WERI-Rb-1 (cell line): ENCODE data around the gene ACTRT2.

Experiments used
- DNase-seq: peaks from one replicate; pipeline ENCODE4 v3.0.0-alpha.2; 2020
- H3K27ac ChIP-seq: fragments of 250-450 bp; sonication (Bioruptor Pico); 2 replicates; pipeline ENCODE4 v1.5.1; 2020; ENCODE audit warnings: mild to moderate bottlenecking, moderate library complexity
- H3K27me3 ChIP-seq: fragments of 250-450 bp; sonication (Bioruptor Pico); 2 replicates; pipeline ENCODE4 v1.5.1; 2021; ENCODE audit warnings: mild to moderate bottlenecking, low read depth, moderate library complexity; ENCODE audit not compliant: insufficient read depth, severe bottlenecking
- H3K36me3 ChIP-seq: fragments of 250-450 bp; sonication (Bioruptor Pico); 2 replicates; pipeline ENCODE4 v1.5.1; 2020; ENCODE audit warnings: mild to moderate bottlenecking, moderate library complexity
- H3K4me3 ChIP-seq: 2 replicates; pipeline ENCODE4 v1.5.1; 2011; ENCODE audit warnings: low read depth, mild to moderate bottlenecking, control low read depth, low read length
- H3K9me3 ChIP-seq: fragments of 250-450 bp; sonication (Bioruptor Pico); 2 replicates; pipeline ENCODE4 v1.5.1; 2021; ENCODE audit warnings: mild to moderate bottlenecking, moderate library complexity; ENCODE audit not compliant: severe bottlenecking
- CTCF ChIP-seq: IDR thresholded peaks from 2 replicates; pipeline ENCODE4 v1.5.1; 2011; ENCODE audit warnings: low read depth, mild to moderate bottlenecking, control low read depth, inconsistent platforms, low read length

ACTRT2 gene

GRCh38 chr1:3032371-3033039 lies 11.2 kb downstream of the ACTRT2 start:
- no peaks in the 10 kb centered on the region for H3K27me3 ChIP-seq
- no peaks in the 10 kb centered on the region for H3K36me3 ChIP-seq
- H3K9me3 ChIP-seq = no peaks in the 10 kb centered on the region
- TF ChIP-seq CTCF = no peak
- H3K27ac ChIP-seq = no peak overlapping the region
- no peak overlapping the region for H3K4me3 ChIP-seq
- no peak for DNase-seq

GRCh38 chr1:3033040-3033789 lies 11.9 kb downstream of the ACTRT2 start:
- no peak for DNase-seq
- H3K9me3 ChIP-seq = no peaks in the 10 kb centered on the region
- H3K36me3 ChIP-seq = no peaks in the 10 kb centered on the region
- no peak overlapping the region for H3K27ac ChIP-seq
- no peaks in the 10 kb centered on the region for H3K27me3 ChIP-seq
- no peak for TF ChIP-seq CTCF
- no peak overlapping the region for H3K4me3 ChIP-seq

- no peak for TF ChIP-seq CTCF
- Histone ChIP-seq H3K9me3 (no peaks in the 10 kb centered on the region), H3K4me3 (no peak overlapping the region), H3K36me3 (no peaks in the 10 kb centered on the region), H3K27ac (no peak overlapping the region), H3K27me3 (no peaks in the 10 kb centered on the region)
- DNase-seq = no peak
Observed at GRCh38 chr1:3033790-3034090, 12.5 kb downstream of the ACTRT2 start.

- H3K27me3 ChIP-seq = no peaks in the 10 kb centered on the region
- no peak for TF ChIP-seq CTCF
- no peak overlapping the region for H3K4me3 ChIP-seq
- no peak for DNase-seq
- H3K27ac ChIP-seq = no peak overlapping the region
- no peaks in the 10 kb centered on the region for H3K9me3 ChIP-seq
- H3K36me3 ChIP-seq = no peaks in the 10 kb centered on the region
Observed at GRCh38 chr1:3034162-3034561, 12.9 kb downstream of the ACTRT2 start.

- Histone ChIP-seq H3K27ac (no peak overlapping the region), H3K4me3 (no peak overlapping the region), H3K27me3 (no peaks in the 10 kb centered on the region), H3K36me3 (no peaks in the 10 kb centered on the region), H3K9me3 (no peaks in the 10 kb centered on the region)
- no peak for TF ChIP-seq CTCF
- no peak for DNase-seq
Observed at GRCh38 chr1:3034728-3035562, 13.7 kb downstream of the ACTRT2 start.
